Iris pigment epithelial cell (primary cell): ENCODE measurements around the gene RUFY4.
A peak's percentile ranks its signal among the peaks of the same experiment; 100 is the strongest.

Experiments
- DNase-seq: peaks from one replicate; pipeline ENCODE4 v3.0.0-alpha.2; 2011; ENCODE audit warnings: low read depth

RUFY4 gene

DNA sequence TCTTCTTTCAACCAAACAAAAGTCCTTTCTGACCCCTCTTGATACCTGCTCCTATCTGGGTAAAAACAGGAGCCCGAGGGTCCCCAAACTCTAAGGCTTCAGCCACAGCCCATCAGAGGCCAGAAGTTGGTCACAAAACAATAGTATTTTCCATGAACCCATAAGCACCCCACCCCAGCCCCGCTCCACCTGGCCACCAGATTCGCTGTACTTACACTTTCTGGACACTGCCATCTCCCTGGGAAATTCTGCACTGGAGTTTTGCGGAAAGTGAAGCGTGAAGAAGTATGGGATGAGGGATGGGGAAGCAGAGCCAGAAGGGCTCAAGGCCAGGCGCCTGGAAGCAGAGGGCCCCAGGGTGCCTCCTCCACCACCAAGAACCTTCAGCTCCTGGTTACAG is 5.2 kb upstream of the RUFY4 start:
- DNase-seq, result no peak

DNA sequence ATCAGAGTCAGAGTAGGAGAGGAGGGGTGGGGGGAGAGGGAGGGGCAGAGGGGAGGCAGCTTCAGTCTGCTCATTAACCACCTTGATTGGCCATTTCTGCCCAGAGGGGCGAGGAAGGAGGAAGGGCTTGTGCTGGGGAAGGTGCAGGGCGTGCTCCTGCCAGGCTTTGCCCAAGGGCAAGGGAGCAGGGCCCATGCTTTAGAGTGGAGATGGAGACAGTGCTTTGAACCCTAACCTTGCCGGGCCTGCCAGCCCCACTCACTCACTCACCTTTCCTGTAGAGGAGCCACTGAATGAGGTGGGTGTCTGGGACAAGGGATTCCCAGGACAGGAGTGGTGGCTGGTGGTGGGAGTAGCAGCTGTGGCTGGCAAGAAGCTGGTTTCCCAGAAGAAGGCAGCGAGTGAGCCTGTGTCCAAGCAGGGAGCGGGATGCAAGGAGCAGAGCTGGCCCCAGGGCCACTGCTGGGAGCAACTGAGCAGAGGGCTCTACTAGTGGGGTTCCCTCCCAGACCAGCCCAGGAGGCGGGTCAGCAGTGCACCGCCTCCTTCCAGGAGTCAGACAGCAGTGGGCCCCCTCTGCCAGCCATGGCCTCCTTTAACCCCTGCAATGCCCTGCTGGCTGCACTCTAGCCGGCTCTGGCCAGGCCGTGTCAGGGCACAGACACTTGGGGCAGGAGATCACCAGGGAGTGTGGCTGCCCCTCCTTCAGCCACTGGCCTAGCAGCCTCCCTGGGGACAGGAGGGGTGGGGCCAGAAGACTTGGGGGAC is 3.6 kb upstream of the RUFY4 start:
- no peak for DNase-seq

DNA sequence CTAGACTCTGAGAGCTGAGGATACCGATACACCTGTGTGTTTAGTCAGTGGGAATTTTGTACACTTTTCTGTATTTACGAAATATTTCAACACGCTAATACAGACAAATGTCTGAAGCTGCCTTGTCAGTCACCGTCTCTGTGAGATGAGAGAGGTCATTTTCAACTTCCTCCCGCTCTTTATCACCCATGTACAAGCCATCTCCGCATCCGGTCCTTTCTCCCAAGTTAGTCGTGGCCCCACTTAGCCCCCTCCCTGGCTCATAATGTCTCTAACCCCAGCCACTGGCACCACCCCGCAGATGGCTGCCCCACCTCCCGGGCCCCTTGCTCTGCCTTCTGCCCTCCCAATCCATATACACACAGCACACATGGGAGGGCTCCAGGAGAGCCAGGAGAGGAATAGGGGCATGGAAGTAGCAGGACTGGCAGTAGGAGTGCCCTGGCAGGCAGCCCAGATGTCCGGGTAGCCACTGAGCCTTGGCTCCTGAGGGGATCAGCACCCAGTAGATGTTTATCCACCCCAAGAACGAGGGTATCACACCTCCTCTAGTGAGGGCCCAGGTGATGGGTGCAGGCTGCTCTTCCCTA is 2.0 kb upstream of the RUFY4 start:
- DNase-seq, result no peak

DNA sequence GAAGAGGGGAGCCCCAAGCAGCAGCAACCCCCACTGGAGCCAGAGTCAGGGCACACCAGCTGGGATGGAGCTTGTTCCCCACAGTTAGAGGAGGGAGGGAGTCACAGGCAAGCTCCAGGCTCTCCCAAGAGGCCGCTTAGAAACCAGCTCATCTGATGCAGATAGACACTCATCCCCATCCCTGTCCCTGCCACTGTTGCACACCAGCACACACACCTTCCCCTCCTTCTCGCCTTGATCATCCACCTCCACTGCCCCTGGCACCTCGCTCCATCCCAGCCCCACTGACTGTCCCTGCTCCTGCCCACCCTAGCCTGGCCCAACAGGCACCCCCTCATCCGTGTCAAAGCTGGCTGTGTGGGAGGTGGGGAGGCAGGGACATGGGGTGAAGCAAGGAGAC is 1.5 kb upstream of the RUFY4 start:
- no peak for DNase-seq

DNA sequence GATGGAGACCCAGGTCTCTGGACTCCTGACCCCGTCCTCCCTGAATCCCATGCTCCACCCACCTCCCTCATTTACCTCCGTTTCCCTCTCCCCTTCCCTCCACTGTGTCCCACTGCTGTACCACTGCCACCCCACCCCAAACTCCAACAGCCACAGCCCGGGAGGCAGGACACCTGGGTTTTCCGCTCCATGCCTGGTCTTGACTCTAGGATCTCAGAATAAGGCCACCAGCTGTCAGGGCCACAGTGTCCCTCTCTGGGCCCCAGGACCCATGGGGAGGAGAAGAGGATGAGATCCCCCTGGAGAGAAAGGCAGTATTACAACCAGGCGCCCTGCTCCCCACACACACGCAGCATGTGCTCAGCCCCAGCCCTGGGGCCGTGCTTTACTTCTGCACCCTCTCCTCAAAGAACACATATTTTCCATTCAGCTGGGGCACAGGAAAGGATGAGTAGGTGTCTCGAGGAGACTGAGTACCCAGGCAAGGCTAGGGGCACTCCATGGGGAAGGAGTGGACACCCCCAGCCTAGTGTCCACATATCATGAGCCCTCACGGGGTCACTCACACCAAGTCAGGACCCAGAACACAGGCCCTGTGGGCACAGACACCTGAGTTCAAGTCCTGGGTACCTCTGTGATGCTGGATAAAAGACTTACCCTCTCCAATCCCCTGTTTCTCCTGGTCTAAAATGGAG is 700 bp downstream of the RUFY4 start:
- DNase-seq, result no peak

DNA sequence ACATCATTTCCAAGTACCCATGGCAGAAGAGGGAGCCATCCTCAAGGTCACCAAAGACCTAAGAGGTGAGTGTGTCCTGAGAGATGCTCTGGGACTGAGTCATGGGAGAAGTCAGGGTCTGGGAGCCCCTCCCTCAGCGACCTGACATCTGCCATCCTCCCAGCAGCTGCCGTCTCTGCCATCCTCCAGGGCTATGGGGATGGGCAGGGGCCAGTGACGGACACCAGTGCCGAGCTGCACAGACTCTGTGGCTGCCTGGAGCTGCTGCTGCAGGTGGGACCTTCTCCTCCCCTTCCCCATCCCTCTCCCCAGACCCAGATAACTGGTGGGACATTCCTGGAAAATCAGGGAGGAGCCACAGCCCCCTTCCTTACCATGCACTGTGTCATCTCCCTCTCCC is 1.5 kb downstream of the RUFY4 start:
- no peak for DNase-seq

DNA sequence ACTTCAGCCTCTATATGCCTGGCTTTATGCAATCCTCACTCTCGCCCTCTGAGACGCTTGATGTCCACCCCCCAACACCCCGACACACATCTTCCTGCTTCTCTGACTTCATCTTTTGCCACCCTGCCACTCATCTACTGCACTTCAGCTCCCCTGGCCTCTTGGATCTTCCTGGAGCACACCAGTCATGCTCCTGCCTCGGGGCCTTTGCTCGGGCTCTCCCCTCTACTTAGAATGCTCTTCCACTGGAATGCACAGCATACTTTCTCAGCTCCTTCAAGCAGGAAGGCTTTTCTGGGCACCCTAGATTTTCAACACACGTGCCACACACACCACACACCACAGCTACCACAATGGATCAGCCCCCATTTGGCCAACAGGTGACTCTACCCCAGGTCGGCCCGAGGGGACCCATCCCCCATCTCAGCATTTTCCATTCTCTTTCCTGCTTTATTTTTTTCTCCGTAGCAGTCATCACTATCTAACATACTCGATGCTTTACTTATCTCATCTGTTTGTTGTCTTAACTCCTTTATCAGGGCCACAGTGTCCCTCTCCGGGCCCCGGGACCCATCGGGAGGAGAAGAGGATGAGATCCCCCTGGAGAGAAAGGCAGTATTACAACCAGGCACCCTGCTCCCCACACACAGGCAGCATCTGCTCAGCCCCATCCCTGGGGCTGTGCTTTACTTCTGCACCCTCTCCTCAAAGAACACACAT is 2.3 kb downstream of the RUFY4 start:
- no peak for DNase-seq

DNA sequence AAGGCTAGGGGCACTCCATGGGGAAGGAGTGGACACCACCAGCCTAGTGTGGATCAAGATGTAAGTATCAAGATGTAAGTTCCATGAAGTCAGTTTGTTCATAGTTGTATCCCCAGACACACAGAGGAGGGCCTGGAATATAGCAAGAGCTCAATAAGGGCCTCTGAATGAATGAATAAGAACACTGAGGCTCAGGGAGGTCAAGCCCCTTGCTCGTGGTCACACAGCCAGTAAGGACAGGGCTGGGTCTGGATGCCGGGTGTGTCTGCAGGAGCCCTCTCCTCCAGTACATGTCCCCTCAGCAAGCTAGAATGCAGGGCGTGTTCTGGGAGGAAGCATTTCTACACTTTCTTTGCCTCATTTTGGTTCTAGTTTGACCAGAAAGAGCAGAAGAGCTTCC is 2.9 kb downstream of the RUFY4 start:
- DNase-seq, result no peak

DNA sequence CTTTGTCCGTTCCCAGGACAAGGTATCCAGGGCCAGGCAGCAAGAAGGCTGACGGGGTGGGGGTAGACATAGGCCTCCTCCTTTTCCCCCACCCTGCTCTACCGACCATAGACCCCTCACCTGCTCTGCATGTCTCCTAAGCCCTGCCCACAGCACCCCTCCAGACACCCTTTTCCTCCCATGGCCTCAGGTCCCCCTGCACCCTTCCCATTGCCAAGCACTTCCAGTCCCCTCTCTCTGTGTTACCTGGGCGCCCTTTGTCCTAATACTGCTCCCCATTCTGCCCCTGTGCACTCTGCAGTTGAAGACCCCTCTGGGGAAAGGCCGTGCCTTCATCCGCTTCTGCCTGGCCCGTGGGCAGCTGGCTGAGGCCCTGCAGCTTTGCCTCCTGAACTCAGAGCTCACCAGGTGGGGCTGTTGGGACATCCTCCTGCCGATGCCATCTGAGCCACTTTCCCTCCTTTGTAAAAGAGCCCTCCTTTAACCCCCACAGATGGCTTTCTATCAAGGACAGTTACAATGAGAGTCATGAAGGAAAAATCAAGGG is 3.5 kb downstream of the RUFY4 start:
- no peak for DNase-seq

DNA sequence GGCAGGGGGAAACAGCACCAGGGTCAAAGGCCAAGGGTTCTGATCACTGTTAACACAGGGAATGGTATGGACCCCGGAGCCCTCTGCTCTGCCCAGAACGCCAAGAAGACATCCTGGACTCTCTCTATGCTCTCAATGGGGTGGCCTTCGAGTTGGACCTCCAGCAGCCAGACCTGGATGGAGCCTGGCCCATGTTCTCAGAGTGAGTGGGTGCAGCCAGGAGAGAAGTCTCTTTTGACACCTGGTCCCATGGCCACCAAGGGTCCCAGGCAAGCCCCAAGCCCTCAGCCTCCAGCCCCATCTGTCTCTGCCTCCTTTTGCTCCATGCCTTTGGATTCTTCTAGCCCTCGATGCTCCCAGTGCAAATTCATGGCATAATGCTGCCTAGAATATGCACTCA is 4.1 kb downstream of the RUFY4 start:
- no peak for DNase-seq

DNA sequence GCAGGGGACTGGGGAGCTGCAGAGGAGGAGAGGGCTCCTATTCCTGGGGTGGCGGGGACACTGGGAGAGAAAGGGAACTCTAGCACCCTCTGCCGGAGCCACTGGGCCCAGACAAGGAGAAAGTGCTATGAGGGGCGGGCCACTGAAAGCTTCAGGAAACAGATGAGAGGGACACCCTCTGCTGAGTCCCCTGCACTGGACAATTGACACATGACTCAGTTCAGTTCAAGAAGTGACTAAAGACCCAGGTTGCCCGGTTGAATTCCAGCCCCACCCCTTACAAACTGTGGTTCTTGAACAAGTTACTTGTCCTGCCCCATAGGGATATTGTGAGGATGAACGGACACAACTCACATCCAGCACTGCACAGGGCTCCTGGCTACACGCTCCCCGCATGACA is 5.0 kb downstream of the RUFY4 start:
- DNase-seq, result peak; percentile 18

DNA sequence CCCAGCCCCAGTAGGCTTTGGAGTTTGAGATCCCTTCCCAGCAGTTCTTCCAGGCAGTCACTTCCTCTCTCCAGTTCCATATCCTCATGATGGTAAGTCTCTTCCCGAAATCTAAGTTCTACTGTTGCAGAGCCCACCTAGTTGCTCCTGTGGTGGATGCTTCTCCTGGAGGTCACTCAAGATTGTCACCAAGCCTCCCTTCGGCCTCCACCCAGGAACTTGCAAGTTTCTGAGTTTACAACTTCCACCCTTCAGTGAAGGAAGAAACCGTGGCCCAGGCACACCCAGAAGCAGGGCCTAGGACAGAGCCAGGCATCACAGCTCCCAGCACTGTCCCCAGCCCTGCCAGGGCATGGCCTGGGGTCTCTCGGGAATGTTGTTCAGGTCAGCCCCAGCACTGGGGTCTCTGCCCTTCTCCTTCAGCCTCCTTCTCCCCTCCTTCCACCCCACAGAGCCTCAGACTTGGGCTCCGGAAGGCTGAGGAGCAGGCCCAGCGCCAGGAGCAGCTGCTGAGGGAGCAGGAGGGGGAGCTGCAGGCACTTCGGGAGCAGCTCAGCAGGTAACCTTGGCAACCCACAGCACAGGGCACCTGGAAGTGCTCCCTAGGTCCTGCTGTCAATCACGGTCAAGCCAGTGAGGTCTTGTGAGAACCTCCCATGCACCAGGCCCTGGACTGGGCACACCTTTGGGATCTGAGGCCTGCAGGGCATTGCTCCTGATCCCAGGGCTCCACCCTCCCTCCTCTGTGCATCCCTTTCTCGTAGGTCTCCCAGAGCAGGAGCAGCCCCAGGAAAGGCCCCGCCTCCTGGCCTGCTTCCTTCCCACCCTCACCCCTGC is 7.1 kb downstream of the RUFY4 start:
- no peak for DNase-seq

DNA sequence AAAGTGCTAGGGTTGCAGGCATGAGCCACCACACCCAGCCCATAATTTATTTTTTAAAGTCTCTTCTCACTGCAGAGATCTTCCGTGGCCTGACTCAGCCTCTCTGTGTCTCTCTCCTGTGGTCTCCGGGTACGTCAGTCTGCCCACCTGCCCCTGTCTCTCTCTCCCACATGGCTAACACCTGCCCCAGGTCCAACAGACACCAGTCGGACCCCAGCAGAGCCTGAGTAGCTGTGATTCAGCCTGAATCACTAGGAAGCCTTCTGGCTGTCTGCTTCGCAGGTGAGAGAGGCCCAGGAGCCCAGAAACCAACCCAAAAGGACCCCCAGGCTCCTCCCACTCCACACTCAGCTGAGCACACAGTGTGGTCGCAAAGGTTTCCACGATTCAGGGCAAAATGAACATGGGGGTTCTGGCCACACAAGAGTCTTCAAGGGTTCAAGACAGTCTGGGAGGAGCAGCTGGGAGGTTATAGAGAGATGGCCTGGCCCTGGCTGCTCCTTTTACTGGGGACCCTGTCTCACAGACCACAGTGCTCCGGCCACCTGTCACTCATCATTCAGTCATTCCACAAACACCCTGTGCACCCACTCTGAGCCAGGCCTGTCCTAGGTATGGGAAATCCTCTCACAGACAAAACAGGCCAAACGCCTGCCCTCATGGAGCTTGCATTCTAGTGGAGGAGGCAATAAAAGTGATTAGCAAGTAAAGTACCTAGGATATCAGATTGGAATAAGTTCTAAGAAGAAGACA is 8.6 kb downstream of the RUFY4 start:
- DNase-seq, result no peak

DNA sequence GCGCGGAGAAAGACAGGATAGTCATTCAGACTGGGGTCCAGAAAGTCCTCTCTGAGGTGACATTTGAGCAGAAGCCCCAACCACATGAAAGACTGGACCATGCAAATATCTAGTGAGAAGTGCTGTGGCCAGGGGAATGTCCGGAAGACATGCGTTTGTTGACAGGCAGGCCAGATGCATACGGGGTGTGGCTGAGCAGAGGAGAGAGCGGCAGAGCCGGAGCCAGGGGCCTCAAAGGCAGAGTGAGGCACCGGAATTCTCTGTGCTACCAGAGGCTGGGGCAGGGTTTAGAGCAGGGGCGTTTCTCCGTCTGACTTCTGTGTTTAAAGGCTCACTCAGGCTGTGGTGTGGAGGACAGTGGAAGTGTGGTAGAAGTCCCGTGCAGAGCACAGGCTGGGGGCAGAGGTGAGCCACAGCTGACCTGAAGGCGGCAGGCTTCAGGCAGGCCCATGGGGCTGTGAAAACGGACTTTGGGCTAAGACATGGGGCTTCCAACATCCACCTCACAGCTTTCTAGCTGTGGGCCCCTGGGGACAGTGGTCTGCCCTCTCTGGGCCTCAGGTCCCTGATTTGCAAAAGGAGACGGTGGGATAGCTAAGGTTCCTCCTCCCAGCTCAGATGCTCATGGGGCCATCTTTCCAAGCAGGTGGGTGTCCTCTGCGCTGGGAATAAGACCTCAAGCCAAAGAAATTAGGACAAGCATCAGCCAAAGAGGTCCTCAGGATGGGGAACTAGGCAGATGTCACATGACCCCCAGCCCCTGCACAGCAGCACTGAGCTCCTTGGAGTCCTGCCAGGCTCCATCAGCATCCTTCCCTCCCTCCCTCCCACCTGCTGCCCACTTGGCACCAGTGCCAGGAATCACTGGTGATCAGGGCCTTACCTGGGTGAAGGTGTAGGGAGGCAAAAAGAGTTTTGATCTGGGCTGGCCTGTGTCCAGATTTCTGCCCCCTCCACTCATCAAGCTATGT is 11.2 kb downstream of the RUFY4 start:
- no peak for DNase-seq

DNA sequence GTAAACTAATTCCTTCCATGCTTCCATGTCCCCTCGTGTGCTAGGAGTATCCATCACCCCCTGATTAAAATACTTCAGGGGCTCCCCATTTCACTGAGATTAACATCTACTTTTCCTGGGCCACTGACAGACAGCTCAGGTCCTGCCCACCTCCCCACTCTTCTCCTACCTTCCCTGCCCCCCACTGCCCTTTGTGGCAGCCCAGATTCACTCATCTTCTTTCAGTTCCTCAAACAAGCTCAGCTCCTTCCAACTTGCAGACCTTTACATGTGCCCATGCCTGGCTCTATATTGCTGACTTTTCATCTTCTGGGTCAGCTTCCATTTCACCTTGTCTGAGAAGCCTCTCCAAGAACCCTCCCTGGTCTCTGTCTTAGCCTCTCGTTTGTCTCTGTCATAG is 12.0 kb downstream of the RUFY4 start:
- no peak for DNase-seq

DNA sequence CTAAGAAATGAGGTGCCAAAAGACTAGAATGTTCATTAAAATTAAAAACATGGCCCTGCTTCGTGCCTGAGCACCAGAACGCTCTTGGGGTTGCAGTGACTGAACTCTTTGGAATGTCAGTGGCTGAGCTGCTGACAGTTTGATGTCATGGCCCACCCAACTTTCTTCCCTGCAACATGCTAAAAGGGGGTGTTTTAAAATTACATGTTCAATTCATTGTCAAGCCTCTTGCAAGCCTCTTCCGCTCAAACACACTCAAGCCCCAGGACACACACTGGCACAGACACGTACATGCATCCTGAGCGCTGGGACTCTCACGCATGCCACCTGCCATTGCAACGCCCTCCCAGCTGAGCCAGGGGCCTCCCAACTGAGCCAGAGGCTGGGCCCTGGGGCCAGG is 12.6 kb downstream of the RUFY4 start:
- DNase-seq, result peak; percentile 35

DNA sequence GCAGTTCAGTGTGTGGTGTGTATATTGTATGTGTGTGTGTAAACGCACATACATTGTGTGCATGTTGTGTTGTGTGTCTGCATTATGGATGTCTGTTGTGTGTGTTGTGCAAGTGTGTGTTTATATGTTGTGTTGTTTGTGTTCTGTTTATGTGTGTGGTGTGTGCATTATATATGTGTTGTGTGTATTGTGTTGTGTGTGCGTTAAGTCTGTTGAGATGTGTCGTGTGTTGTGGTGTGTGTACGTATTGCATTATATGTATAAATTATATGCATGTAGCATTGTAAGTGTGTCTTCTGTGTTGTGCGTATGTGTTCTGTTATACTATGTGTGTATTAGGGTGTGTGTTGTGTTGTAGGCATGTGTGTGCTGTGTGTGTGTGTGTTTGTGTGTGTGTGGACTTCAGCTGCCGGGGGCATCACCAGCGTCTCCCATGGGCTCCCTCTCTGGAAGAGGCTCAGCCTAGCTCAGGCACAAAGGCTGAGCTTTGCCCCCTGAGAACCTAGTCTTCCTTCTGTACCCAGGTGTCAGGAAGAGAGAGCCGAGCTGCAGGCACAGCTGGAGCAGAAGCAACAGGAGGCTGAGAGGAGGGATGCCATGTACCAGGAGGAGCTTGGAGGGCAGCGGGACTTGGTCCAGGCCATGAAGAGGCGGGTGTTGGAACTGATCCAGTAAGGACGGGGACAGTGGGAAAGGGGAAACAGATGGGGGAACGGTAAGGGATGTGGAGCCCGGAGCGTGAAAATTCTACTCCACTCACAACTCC is 13.7 kb downstream of the RUFY4 start:
- no peak for DNase-seq

DNA sequence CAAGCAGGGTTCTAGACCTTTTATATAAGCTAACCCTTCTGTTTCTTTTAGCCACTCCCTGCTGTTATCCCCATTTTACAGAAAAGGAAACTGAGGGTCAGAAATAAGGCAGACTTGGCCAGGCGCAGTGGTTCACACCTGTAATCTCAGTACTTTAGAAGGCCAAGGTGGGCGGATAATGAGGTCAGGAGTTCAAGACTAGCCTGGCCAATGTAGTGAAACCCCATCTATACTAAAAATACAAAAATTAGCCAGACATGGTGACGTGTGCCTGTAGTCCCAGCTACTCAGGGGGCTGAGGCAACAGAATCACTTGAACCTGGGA is 14.3 kb downstream of the RUFY4 start:
- no peak for DNase-seq

DNA sequence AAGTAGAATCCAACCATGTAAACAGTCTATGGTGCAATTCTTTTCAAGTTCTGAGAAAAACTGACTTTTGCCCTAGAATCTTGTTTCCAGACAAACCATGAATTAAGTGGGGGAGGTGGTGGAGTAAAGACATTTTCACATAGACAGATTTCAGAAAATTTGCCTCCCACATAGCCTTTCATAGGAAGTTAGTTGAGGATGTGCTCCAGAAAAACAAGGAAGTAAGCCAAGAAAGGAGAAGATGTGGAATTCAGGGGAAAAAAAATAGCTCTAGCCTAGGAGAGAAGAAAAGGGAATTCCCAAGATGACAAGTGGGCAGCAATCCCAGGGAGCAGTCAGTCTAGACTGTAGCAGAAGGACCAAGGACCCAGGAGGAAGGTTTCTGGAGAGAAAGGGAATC is 17.4 kb downstream of the RUFY4 start:
- no peak for DNase-seq
